ENCODE results near the gene IRF2.
A peak's percentile ranks its signal among the peaks of the same experiment; 100 is the strongest.

Gene IRF2

DNA sequence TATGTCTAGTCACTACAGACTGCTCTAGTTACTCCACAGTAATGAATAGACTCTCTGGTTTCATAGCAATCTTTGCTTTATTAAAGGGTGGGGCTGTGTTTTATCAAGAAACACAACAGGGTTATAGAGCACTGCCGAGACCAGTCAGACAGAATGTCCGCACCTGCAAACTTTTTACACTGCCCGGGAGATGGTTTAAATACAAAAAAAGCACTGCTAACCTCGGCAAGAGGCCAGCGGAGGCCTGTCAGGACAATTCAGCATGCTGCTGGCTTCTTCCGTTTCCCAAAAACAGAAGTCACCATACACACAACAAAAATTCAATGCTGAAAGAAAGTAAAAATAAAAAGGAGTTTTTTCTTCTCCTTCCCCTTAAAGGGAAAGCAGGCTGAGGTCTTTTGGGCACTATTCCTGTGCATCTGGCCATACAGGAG lies 67.4 kb downstream of the IRF2 start:
- DNase-seq = no peak

DNA sequence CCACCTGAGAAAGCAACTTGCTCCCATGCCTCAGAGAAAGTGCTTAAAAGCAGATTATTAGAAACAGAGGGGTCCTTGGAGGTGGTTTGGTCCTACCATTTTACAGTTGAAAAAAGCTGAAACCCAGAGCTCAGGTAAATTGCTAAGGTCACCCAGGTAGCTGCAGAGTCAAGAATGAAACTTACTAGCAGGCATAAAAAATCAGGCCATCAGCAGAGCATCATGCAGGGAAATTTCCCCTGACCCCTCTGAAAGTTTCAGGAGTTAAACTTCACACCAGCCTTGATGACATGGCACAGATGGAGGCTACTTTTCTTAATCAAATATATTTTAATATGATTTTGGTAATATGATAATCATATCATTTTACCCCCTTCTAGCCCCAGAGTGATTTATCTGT lies 70.3 kb downstream of the IRF2 start:
- no peak for DNase-seq

DNA sequence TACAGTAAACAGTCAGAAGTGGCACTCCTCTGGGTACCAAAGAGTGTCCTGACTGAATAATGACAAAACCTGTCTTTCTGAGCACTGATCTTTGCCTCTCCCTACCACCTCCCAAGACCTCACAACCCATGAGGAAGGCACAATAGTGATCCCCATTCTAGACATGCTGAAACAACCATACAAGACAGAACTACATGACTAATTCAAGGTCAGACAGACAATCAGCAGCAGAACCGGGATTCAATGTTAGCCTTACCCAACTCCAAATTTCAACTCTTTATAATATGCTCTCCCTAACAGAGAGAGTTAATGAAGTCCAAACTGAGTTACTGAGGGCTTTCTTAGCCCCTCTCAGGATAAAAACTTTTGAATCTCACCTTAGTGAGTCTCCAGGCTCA lies 71.0 kb downstream of the IRF2 start:
- no peak for DNase-seq

DNA sequence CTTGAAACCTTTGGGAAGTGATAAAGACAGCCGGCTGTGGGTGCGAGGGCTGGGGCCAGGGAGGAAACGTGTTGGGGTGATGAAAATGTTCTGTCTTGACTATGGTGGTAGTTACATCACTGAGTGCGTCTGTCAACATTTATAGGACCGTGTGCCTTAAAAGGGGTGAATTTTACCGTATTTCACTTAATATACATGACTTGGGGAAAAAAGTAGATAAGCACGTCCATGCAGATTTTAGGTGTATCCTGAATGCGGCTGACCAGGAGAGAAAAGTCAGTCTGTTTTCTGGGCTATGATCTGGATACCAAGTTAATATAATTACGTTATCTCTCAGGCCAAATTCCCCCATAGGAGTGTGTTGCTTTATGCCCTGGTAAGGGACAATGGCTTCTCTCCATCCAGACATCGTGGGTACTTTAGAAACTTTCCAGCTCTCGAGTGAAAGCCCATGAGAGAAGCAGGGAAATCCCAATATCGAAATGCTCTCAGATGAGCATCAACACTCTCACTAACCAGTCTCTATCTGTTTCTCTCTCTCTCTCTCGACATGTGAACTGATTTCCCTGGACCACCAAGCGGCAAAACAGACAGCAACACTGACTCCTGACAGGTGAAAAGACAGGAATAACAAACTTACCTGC lies 71.5 kb downstream of the IRF2 start:
- no peak for DNase-seq

DNA sequence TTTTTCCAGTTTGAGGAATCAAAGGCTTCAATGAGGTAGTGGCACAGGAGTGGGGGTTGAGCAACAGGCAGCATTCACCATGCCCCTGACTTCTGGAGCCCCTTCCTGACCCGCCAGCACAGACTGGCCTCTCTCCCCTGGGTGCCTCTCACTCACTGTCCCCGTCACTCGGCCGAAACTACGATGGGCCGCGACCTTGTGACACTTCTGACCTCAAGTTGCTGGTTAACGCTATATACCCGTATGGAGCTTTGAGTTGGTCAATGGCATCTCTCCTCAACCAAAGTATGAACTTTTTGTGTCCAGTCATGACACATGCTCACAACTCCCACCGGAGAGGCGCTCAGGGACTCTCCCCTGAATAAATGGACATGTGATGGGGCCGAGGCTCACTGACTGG lies 72.1 kb downstream of the IRF2 start:
- no peak for DNase-seq

DNA sequence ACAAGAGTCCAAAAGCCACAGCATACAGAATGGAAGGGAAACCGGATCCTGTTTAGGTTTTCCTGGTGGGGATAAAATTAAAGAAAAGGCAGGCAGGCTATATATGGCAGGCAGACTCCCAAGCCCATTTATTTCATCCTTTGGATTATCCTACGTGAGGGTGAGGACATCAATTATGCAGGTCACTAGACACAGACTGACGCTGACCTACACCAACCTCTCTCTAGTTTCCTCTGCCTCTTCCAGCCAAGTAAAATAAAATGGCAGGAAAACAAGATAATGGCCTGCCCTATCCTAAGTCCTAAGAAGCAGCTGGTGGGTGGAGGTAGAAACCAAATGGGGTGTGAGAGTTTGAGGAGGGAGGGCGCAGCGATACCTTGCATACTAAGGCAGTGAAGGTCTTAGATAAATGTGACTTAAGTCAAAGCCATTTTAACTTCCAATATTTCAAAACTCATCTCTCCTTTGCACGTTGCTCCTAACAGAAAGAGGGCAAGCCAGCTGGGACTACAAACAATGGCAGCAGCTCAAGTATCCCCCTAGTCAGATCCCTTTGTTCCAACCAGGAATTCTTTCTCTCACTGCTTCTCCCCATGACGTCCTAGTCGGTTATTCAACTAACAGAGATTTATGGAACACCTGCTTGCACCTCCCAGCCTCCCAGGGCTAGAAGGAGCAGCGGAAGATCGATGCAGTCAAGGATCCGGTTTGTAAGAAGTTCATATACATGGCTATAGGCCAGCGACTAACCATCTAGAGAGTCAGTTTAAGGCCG lies 72.8 kb downstream of the IRF2 start:
- DNase-seq = no peak

DNA sequence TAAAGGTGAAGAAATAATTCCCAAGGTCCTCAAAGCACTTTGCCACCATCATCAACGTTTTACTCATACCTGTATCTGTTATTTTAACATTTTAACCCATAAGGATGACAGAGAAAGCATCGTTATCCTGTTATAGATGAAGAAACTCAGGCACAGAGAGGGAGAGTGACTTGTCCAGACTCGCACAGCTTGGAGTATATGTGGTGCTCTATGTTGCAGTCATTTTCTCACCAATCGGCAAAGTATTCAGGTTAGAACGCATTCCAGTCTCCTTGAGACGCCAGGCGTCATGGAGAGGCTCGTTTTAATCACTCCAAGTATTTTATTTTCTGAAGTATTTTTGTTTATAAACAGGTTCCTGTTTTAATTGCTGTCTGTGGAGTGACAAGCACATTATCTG lies 73.5 kb downstream of the IRF2 start:
- no peak for DNase-seq

DNA sequence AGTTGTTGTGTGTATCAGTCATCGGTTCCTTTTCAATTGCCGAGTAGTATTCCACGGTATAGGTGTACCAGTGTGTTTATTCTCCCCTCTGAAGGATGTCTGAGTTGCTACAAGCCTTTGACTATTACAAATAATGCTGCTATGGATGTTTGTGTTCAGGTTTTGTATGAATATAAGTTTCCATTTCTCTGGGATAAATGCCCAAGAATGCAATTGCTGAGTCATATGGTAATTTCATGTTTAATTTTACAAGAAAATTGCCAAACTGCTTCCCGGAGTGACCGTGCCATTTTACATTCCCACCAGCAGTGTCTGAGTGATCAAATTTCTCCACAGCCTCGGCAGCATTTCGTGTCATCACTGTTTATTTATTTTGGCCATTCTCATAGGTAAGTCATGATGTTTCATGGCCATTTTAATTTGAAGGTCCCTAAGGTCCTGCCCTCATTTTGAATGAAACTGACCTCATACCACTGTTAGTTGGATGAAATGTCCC lies 73.9 kb downstream of the IRF2 start:
- no peak for DNase-seq

DNA sequence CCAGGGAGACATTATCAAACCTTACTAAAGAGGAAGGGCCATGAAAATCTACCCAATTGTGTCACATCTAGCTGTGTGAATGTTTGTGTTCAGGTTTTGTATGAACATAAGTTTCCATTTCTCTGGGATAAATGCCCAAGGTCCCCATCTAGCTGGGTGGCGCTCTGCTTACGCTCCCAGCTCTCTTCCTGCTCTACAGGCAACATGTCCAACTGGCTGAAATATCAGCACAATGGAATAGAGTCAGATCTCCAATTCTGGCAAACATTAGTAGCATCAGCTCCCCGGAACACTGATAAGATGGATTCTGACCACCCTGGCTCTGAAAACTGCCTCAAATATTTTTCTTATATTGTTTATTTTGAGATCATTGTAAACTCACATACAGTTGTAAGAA lies 74.8 kb downstream of the IRF2 start:
- DNase-seq = no peak

DNA sequence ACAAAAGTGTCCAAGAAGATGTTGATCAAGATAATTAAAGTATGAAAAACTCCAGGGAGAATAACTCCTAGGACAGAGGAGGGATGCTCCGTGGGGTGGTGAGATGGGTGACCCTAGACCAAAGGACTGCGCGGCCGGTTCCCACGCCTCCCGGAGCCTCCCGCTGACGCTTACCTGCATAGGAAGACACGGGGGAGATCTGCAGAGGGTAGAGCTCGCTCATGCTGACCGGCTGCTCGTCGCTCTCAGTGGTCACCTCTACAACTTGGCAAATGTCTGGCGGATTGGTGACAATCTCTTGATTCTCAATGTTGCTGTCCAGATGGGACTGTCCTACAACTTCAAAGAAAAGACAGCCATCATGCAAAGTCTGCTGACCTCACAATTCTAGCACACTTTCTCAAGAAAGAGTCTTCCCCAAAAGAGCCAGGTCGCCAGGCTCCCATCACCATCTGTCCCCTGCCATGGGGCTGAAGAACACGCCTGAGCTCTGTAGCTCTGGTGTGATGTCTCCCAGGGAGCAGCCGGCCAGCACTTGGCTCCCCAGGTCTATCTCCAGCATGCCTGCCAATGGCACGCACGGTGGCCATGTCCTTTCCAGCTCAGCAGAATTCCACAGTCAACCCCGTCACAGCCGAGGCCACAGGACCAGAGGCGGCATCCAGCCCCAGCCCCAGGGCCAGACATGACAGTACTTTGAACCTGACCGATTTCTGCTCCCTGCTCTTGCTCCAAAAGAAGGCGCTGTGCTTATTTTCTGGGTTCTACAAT lies 75.4 kb downstream of the IRF2 start:
- DNase-seq = no peak

DNA sequence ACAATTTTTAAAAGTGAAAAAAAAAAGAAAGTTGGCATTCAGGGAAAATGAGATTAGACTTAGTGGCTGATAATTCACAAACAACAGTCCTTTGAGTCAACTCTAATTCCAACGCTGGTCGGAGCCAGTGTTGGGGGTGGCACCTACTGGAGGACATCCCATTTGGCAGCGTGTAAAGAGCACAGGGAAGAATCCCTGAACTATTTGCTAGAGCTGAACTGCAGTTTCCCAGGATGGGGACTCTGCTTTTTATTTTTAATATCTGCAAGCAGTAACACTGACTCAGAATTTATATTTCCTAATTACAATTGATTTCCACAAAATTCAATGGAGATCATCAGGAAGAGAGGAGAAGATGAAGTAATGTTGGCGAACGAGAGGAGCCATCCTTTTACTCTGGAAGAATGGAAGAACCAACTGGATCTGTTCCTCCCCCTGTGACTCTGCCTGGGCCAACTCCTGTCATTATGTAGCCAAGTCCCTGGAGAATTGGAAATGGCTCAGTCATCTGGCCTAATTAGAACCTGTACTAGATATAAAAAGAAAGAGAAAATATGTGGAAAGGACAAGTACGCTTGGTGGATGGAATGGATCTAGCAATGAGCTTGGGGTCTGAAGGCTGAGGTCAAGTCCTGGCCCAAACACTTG lies 76.7 kb downstream of the IRF2 start:
- DNase-seq = no peak

DNA sequence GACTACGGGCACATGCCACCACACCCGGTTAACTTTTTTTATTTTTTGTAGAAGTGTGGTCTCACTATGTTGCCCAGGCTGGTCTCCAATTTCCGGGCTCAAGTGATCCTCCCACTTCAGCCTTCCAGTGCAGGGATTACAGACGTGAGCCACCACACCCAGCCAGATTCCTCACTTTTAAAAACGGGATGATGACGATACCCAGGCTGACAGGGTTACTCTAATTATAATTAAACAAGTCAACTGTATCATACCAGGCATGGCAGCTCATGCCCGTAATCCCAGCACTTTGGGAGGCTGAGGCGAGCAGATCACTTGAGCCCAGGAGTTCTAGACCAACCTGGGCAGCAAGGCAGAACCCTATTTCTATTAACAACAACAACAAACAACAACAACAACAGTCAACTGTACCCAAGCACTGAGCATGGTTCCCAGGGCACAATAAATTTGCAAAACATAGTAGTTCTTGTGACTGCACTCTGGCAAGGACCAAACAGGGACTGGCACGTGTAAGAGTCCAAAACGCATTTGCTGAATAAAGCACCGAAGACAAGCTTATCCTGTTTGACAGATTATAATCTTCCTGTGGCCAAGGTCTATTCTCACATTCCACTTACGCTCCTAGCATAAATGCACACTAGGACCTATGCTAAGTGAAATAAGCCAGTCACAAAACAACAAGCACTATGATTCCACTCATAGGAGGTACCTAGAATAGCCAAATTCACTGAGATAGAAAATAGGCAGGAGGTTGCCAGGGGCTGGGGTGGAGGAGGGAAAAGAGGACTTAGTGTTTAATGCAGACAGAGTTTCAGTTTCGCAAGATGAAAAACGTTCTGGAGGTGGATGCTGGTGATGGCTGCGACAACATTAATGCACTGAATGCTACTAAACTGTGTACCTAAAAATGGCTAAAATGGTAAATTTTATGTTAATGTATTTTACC lies 77.5 kb downstream of the IRF2 start:
- DNase-seq = no peak

DNA sequence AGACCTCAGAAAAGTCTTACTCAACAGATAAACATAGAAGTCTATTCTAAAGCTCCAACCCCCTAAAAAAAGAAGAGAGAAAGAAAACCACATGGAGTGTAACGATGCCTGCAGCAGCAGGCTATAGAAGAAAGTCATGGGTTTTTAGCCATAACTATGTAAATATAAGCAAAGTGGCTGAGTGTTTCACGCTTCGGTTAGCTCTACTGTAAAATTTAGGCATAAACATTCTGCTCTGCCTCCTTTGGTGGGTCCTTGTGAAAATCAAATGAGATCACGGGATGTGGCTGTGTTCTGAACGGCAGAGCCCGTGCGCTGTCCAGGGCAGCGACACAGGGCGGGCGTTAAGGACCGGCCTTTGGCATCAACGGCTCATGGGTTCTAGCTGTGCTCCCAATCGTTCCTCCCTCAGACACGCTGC lies 78.4 kb downstream of the IRF2 start:
- DNase-seq = no peak

DNA sequence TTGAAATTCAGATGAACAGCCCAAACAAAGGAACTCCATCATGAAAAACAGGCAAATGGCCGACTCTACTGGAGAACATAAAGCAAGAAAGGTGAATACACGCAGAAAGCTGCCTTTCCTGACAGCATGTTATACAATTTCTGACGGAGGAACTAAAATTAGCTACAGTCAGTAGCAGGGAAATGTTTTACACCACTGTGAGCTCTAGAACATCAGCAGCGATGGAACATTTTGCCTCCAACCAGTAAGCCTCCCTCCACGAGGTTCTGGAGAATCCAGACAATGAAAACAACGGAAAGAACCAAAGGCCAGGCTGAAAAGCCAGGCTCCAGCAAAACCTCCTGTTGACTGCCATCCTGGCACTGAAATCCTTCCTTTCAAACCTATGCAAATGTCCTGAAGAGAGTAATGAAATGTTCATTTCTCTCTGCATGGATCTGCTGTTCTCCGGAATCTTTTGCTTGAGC lies 78.9 kb downstream of the IRF2 start:
- no peak for DNase-seq

DNA sequence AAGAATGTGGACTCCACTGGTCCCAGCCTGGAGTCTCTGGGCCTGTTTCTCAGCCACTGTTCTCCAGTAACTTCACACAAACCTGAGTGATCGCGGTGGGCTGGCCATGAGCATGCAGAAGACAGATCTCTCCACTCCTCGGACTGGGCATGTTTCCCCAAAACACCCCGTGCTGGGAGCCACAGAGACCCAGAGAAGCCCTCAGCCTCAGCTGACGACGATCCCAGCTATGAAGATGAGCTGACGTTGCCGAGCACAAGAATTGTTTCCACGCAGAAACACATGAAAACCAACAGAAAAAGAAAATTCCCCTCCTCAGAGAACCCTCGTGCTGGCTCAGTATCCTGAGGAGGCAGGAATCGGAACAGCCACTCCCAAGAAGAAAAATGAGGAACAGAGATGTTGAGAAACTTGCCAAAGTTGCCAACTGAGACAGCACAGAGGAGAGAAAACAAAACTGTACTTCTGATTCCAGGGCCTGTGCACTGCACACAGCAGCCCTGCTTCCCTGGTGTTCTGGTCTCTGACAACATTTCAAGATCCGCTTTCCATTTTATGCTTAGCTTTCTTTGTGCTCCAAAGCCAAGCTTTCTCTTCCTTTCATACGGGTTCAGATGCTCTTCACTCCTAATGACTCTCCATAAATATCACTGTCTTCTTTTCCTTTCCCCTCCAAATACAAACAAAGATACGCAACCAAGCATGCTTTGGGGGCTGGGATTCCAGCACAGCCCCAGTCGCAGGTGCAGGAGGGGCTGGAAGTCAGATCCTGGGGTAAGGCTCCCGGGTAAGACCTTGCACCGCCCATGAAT lies 81.4 kb downstream of the IRF2 start:
- no peak for DNase-seq

DNA sequence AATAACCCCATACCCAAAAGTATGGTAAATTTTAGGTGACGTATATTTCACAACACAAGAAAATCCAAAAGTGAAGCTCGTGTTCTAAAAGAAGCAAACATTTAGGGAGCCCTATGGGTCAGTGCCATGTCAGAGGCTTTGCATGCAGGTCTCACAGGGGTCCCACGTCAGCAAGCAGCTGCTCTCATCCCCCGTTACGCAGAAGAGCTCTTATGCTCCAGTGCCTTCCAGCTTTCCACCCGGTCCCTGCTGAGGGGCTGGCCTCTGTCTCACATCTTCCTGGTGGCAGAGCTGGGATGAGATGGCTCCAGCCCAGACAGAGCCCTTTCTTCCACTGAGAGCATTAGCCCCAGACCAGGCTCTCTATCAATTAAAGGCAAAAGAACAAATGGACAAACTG lies 82.0 kb downstream of the IRF2 start:
- no peak for DNase-seq

DNA sequence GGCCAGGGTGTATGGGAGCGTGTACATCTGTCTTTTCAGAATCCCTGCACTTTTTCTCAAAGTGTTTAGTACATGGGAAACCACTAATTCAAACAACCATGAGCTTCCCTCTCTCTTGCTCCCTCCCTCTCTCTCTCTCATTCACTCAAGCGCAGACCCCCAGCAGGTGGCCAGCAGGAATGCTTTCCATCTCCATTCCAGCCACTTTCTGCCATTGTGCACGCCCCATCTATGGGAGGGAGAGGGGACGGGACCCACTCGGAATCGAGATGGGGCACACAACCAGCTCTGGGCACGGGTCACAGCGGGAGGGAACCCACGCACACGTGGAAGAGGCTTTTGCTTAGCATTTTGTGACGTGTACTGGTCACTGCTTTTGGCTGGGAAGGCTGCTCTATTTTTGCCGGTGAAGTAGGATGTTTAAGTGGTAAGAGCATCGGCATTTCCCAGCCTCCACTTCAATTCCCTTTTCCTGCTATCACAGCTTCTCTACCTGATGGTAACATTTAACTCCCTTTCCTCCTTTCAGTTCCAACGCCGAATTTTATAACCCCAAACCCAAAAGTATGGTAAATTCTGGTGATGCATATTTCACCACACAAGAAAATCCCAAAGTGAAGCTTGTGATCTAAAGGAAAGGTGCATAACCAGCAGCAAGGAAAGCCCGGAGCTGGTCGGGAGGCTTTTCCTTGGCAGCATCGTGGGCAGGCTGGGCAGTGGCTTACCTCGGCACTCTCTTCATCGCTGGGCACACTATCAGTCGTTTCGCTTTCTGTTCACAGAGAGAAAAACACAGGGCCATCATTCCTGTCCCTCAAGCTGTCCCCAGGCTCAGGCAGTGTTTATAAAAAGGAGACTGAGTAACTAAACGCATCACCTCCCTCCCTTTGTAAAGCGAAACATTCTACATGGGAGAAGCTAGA lies 84.1 kb downstream of the IRF2 start:
- no peak for DNase-seq

DNA sequence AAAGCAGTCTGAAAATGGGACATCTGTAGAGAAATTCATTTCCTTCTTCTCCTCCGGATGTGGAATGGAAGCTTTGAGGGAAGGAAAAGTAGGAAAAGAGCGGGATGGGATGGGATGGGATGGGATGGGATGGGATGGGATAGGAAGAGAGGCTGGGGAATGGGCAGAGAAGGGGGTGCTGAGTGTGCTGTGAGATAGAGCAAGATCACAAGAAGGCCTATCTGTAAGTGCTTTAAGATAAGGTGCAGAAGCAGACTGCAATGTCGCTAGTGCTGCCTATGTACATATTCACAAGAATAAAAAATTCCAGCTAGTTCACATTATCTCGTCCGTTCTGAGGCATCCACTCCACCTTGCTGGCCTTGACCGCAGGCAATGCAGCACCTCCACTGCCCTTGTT lies 86.2 kb downstream of the IRF2 start:
- DNase-seq = no peak

DNA sequence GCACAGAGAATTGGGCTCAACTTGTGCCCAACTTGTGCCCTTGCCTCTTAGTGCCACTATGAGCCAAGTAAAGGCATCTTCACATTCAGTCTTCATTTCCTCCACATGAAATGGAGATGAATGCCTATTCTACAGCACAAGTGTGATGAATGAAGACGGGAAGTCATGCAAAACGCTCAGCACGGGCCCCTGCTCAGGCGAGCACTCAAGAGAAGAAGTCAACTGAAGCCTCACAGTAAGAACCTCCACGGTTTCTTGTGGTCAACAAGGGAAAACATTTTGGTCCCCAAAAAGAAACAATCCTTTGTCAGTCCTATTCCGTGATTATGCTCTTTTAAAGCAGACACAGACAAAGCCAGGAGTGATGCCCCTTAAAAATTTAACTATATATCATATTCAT lies 87.0 kb downstream of the IRF2 start:
- DNase-seq = no peak

DNA sequence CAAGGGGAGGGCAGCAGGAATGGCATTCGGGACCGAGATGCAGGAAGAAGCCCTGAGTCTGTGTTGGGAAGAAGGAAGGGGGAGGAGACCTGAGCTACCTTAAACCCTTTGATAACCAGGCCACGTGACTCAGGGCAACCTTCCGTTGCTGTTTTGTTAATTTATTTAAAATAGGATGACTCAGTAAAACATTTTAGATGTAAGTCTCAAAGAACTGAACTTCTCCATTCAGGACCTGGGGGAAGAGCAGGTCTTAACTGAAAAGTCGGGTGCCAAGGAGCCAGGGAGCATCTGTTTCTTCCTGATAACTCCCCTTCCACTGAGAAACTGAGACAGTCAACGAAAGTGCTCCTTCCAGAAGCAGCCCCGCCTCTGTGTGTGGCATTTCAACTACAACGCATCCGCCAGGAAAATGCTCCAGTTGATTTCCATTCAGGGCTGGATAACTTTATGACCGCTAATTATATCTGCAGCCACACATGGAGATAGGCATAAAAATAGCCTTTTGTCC lies 88.0 kb downstream of the IRF2 start:
- peak; percentile 88 for DNase-seq

All from OCI-M1 (cell line).